ENCODE data around the gene HDGFL1. TPM values are rescaled to one million over a fixed set of nuclear protein-coding genes. Genes with fewer than 3 reads are reported as not detected.

The HDGFL1 gene
- total and polyA plus RNA-seq, 2 experiments from 2014 or later = not detected

- TF ChIP-seq ZNF462 (CRISPR knock-in tag; IDR thresholded peaks at IDR 0.05) = no peak
These were observed 13.2 kb downstream of the HDGFL1 start (continued) for GRCh38 chr6:22582417-22583205.

- H3K36me3 ChIP-seq (ENCODE audit: insufficient read depth) = no peaks in the 10 kb centered on the region
- Mint-ChIP-seq H3K4me1 (peaks cover 43% of the 10 kb centered on the region), H3K27ac (no peak overlapping the region), H3K9me3 (no peaks in the 10 kb centered on the region), H3K27me3 (ENCODE audit: insufficient read depth, low read depth, poor library complexity) (no peaks in the 10 kb centered on the region), H3K36me3 (ENCODE audit: low read depth) (no peaks in the 10 kb centered on the region), H3K4me3 (no peak overlapping the region)
- DNase-seq (ENCODE audit: low spot score) (no peak), ATAC-seq (no peak)
- H2AFZ ChIP-seq = no peak overlapping the region
- no peaks in the 10 kb centered on the region for H4K20me1 ChIP-seq (replicated peaks; ENCODE audit: insufficient read depth)
- H3F3A ChIP-seq (replicated peaks; ENCODE audit: low read depth) = no peaks in the 10 kb centered on the region
- no peaks in the 10 kb centered on the region for H3K27me3 ChIP-seq (ENCODE audit: insufficient read depth)
- no peak overlapping the region for H3K27ac ChIP-seq (ENCODE audit: low read depth)
- no peak overlapping the region for H3K4me2 ChIP-seq
- peaks cover 4% of the 10 kb centered on the region; the same call in 1 of the 2 replicates for H3K9me2 ChIP-seq (ENCODE audit: insufficient read depth)
- no peaks in the 10 kb centered on the region for H3K79me2 ChIP-seq (replicated peaks; ENCODE audit: insufficient read depth)
- peaks cover 28% of the 10 kb centered on the region for H3K4me1 ChIP-seq (ENCODE audit: insufficient read depth)
- no peak overlapping the region for H3K4me3 ChIP-seq
- no peak for TF ChIP-seq REST (IDR thresholded peaks at IDR 0.05; ENCODE audit: unreplicated experiment)
- no peak for TF ChIP-seq NANOG (IDR thresholded peaks at IDR 0.05; ENCODE audit: borderline replicate concordance)
- TF ChIP-seq JUNB (IDR thresholded peaks at IDR 0.05; ENCODE audit: unreplicated experiment) = no peak
- TF ChIP-seq EZH2phosphoT487 (IDR thresholded peaks at IDR 0.05; ENCODE audit: unreplicated experiment) = no peak
- no peak for TF ChIP-seq EZH2 (IDR thresholded peaks at IDR 0.05; ENCODE audit: low read depth, unreplicated experiment)
- no peak for TF ChIP-seq ETS1 (IDR thresholded peaks at IDR 0.05)
- TF ChIP-seq POLR2AphosphoS5 (IDR thresholded peaks at IDR 0.05; ENCODE audit: low read depth) = no peak
- no peak for TF ChIP-seq ZNF331 (CRISPR knock-in tag; IDR thresholded peaks at IDR 0.05; ENCODE audit: low read depth)
These were observed 13.9 kb downstream of the HDGFL1 start for GRCh38 chr6:22583230-22583629.
